PC-3 (cell line): ENCODE data around the gene MBD6.

ENCODE experiments used
- EZH2 ChIP-seq: fragments of 300-600 bp; sonication (generic); IDR thresholded peaks from one replicate; pipeline ENCODE4 v1.6.1; 2017; ENCODE audit warnings: antibody characterized with exemption, mild to moderate bottlenecking, low read length; ENCODE audit not compliant: unreplicated experiment
- TF ChIP-seq, protein P1 (sequence below): fragments of 300-600 bp; sonication (generic); conservative IDR thresholded peaks from 2 replicates; pipeline ENCODE4 v1.5.1; 2017; ENCODE audit warnings: antibody characterized with exemption, low read depth, mild to moderate bottlenecking, low read length

GRCh38 chr12:57511161-57511560 is 11.5 kb upstream of the MBD6 start:
- TF ChIP-seq, protein P1, sequence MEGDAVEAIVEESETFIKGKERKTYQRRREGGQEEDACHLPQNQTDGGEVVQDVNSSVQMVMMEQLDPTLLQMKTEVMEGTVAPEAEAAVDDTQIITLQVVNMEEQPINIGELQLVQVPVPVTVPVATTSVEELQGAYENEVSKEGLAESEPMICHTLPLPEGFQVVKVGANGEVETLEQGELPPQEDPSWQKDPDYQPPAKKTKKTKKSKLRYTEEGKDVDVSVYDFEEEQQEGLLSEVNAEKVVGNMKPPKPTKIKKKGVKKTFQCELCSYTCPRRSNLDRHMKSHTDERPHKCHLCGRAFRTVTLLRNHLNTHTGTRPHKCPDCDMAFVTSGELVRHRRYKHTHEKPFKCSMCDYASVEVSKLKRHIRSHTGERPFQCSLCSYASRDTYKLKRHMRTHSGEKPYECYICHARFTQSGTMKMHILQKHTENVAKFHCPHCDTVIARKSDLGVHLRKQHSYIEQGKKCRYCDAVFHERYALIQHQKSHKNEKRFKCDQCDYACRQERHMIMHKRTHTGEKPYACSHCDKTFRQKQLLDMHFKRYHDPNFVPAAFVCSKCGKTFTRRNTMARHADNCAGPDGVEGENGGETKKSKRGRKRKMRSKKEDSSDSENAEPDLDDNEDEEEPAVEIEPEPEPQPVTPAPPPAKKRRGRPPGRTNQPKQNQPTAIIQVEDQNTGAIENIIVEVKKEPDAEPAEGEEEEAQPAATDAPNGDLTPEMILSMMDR = no peak
- TF ChIP-seq EZH2 = no peak
